Pancreas (tissue), 10 donors: ENCODE measurements around the gene OPCML. TPM values are rescaled to one million over a fixed set of nuclear protein-coding genes. Genes with fewer than 3 reads are reported as not detected.

Experiments
- ATAC-seq, 4 donors: fragments of 200-7000 bp; cut with Tn5 transposase; one replicate each; pipeline versions ENCODE4 v1.8.0 to v1.9.1; 2020; ENCODE audit warnings: mild to moderate bottlenecking in 4 of 4, moderate library complexity in 4 of 4
- DNase-seq, 6 donors: peaks; one replicate each; pipeline ENCODE4 v3.0.0-alpha.2; 2020
- FAIRE-seq: peaks from 2 replicates; lab custom pipeline; 2012; peaks lifted over from hg19 to GRCh38; lab: Jason Lieb, UNC
- H3K27ac ChIP-seq, 4 donors: fragments of 200-600 bp; sonication (generic); 1 replicate in 3 of 4; 2 replicates in 1 of 4; pipeline versions ENCODE4 v1.5.0 to v1.8.0; 2020
- H3K27me3 ChIP-seq, 4 donors: fragments of 200-600 bp; one replicate each; pipeline ENCODE4 v1.8.0; 2021
- H3K36me3 ChIP-seq, 3 donors: fragments of 200-600 bp; sonication (generic) in 1 of 3; one replicate each; pipeline versions ENCODE4 v1.5.0 to v1.8.0; 2020 to 2021
- H3K4me1 ChIP-seq, 3 donors: fragments of 200-600 bp; one replicate each; pipeline ENCODE4 v1.8.0; 2021
- H3K4me3 ChIP-seq, 4 donors: fragments of 200-600 bp; sonication (generic) in 2 of 4; one replicate each; pipeline versions ENCODE4 v1.5.0 to v1.8.0; 2020 to 2021
- H3K9me3 ChIP-seq, 4 donors: fragments of 200-600 bp; one replicate each; pipeline ENCODE4 v1.8.0; 2021
- WGBS, 2 donors: extraction: QIAGEN DNeasy Blood & Tissue Kit; methylation state at CpG; one replicate each; pipeline ENCODE4 v1.1.7; 2013; 5-methylcytosine and 5-hydroxymethylcytosine counted together
- intact Hi-C, 3 donors: fragments of 100-400 bp; cut with DNase I; formaldehyde crosslinking; loops; one replicate each; pipeline versions ENCODE4 v1.11.1 to v1.14.2; 2022
- polyA plus RNA-seq, 2 donors: library from polyadenylated mRNA; stranded (reverse); fragments of 200-250 nt; gene quantifications; one replicate each; pipeline ENCODE4 v1.2.3, GENCODE V29; 2013
- total RNA-seq, 6 donors: library from RNA; stranded (reverse); fragmentation: NEBNext Ultra II Directional in 4 of 6; extraction: Animal tissue kit (Norgen Biotek cat#: 25700) in 4 of 6; gene quantifications; one replicate each; pipeline versions ENCODE4 v1.2.1 to v1.2.4, GENCODE V29; 2021 to 2023
- TF ChIP-seq, protein P1 (sequence below), 4 donors: fragments of 200-600 bp; sonication (generic) in 3 of 4; IDR thresholded peaks; one replicate each; pipeline versions ENCODE4 v1.5.0 to v1.8.0; 2021; ENCODE audit warnings: antibody characterized with exemption in 4 of 4
- donor health status: healthy with polysubstance abuse.
- donor health status: DM: no; HTN: no; CAD: no; lungs with moderate emphysema.
- donor health status: DM: no; HTN: no; CAD: no.
- donor health status: control.
- donor health status: control.
- donor health status: Bipolar disorder and iron deficiency.
- donor health status: DM: yes; HTN: yes; CAD: no.
- donor health status: DM: no; HTN: no; CAD: no.
- donor health status: DM: no; HTN: no; CAD: no.
- donor health status: DM: yes; HTN: yes; CAD: no.

The OPCML gene
- total and polyA plus RNA-seq, 8 donors: 0.05 to 0.31 (median 0.19) TPM

- TF ChIP-seq, protein P1, sequence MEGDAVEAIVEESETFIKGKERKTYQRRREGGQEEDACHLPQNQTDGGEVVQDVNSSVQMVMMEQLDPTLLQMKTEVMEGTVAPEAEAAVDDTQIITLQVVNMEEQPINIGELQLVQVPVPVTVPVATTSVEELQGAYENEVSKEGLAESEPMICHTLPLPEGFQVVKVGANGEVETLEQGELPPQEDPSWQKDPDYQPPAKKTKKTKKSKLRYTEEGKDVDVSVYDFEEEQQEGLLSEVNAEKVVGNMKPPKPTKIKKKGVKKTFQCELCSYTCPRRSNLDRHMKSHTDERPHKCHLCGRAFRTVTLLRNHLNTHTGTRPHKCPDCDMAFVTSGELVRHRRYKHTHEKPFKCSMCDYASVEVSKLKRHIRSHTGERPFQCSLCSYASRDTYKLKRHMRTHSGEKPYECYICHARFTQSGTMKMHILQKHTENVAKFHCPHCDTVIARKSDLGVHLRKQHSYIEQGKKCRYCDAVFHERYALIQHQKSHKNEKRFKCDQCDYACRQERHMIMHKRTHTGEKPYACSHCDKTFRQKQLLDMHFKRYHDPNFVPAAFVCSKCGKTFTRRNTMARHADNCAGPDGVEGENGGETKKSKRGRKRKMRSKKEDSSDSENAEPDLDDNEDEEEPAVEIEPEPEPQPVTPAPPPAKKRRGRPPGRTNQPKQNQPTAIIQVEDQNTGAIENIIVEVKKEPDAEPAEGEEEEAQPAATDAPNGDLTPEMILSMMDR (IDR thresholded peaks at IDR 0.05): no peak
- no peak overlapping the region for H3K4me3 ChIP-seq
- H3K27ac ChIP-seq: no peak overlapping the region
- FAIRE-seq (no peak), ATAC-seq (no peak), DNase-seq (no peak)
- peaks cover 0 to 4% (median 0%) of the 10 kb centered on the region in 4 donors for H3K27me3 ChIP-seq
- no peaks in the 10 kb centered on the region for H3K4me1 ChIP-seq
- 42 to 57% methylated on average over 11 of the region's 11 CpGs for WGBS, 2 donors
- intact Hi-C loops: no loop called here
- H3K9me3 ChIP-seq: no peaks in the 10 kb centered on the region
- no peaks in the 10 kb centered on the region for H3K36me3 ChIP-seq
Observed at GRCh38 chr11:133265530-133266035, 266.7 kb downstream of the OPCML start.

DNA sequence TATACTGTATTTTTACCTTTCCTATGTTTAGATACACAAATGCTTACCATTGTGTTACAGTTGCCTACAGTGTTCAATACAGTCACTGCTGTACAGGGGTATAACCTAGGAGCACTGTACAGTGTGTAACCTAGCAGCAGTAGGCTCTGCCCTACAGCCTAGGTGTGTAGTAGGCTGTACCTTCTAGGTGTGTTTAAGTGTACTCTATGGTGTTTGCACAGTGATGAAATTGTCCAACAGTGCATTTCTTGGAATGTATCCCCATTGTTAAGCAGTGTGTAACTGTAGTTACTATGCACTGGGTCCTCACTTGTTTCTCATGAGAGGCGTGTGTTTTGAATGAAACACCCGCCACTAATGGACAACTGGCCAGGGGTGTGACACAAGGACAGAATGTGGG lies 269.0 kb downstream of the OPCML start:
- H3K4me3 ChIP-seq: no peak overlapping the region
- FAIRE-seq: no peak
- 60 to 65% methylated on average over 2 of the region's 2 CpGs for WGBS, 2 donors
- H3K4me1 ChIP-seq: no peaks in the 10 kb centered on the region
- DNase-seq: no peak
- no peaks in the 10 kb centered on the region for H3K36me3 ChIP-seq
- no peaks in the 10 kb centered on the region for H3K9me3 ChIP-seq
- no peak overlapping the region for H3K27ac ChIP-seq
- peaks cover 0 to 4% (median 0%) of the 10 kb centered on the region in 4 donors for H3K27me3 ChIP-seq
- intact Hi-C loops: no loop called here
- no peak for ATAC-seq
- TF ChIP-seq, protein P1 (IDR thresholded peaks at IDR 0.05): no peak

DNA sequence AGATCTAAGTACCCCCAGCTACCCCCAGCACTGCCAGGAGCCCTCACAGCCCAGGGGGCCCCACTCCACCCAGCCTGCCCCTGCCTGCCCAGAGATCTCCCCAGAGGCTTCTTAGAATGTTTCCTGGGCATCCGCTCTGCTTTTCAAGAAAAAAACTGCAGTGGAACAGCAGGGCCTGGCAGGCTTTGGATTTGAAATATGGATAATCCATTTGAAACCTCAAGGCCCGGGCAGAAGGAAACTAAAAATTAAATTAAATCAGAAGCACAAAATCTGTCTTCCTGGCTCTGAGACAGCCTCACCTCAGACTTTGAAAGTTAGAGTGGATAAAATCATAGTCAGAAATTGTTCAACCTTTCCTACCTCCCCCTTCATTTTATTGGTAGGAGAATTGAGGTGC lies 273.6 kb downstream of the OPCML start:
- intact Hi-C loops: no loop called here
- FAIRE-seq (no peak), DNase-seq (no peak), ATAC-seq (no peak)
- H3K9me3 ChIP-seq: no peaks in the 10 kb centered on the region
- TF ChIP-seq, protein P1 (IDR thresholded peaks at IDR 0.05): no peak
- WGBS, 2 donors: 78 to 82% methylated on average over 2 of the region's 2 CpGs
- no peak overlapping the region for H3K27ac ChIP-seq
- H3K4me3 ChIP-seq: no peak overlapping the region
- no peaks in the 10 kb centered on the region for H3K36me3 ChIP-seq
- no peaks in the 10 kb centered on the region for H3K4me1 ChIP-seq
- H3K27me3 ChIP-seq: no peaks in the 10 kb centered on the region

GRCh38 chr11:133254601-133255000 lies 277.7 kb downstream of the OPCML start:
- TF ChIP-seq, protein P1 (IDR thresholded peaks at IDR 0.05): no peak
- FAIRE-seq (no peak), ATAC-seq (no peak), DNase-seq (no peak)
- Histone ChIP-seq H3K27me3 (peaks cover 0 to 5% (median 0%) of the 10 kb centered on the region in 4 donors), H3K4me3 (no peak overlapping the region), H3K4me1 (no peaks in the 10 kb centered on the region), H3K9me3 (no peaks in the 10 kb centered on the region), H3K27ac (no peak overlapping the region), H3K36me3 (no peaks in the 10 kb centered on the region)
- intact Hi-C loops: no loop called here
- 49 to 52% methylated on average over 3 of the region's 3 CpGs for WGBS, 2 donors

DNA sequence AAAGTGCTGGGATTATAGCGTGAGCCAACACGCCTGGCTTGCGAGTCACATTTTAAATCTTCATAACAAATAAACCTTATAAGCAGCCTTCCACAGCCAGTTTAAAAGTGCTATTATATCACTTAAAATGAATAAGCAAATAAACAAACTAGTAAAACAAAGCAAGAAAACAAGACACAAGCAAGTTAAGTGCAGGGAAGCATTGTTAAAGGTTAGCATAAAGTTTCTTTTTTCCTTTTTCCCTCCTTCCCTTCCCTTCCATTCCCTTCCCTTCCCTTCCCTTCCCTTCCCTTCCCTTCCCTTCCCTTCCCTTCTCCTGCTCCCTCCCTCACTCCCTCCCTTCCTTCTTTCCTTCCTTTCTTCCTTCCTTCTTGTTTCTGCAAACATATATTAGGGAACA lies 278.7 kb downstream of the OPCML start:
- FAIRE-seq (no peak), DNase-seq (no peak), ATAC-seq (no peak)
- intact Hi-C loops: no loop called here
- no peak overlapping the region for H3K27ac ChIP-seq
- H3K4me1 ChIP-seq: no peaks in the 10 kb centered on the region
- 71 to 92% methylated on average over 3 of the region's 3 CpGs for WGBS, 2 donors
- H3K36me3 ChIP-seq: no peaks in the 10 kb centered on the region
- H3K4me3 ChIP-seq: no peak overlapping the region
- H3K9me3 ChIP-seq: no peaks in the 10 kb centered on the region
- H3K27me3 ChIP-seq: peaks cover 0 to 5% (median 0%) of the 10 kb centered on the region in 4 donors
- TF ChIP-seq, protein P1 (IDR thresholded peaks at IDR 0.05): no peak
